Measurements from ENCODE around the gene NOD1.

DNA sequence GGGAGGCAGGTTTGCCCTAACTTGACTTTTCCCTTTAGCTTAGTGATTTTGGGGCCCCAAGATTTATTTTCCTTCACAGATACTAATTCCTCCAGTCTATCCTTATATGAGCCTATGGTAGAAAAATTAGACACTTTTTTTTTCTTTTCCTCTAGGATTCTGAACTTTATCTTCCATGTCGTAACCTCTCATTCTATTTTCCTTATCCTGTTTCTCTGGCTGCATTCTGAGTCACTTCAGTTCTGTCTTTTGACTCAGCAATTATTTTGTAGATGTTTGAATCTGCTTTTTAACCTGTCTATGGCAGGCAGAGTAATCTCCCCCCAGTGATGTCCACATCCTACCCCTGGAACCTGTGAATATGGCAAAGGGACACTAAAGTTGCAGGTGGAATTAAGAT, 7.1 kb upstream of the NOD1 start:
- TF ChIP-seq, protein P1, sequence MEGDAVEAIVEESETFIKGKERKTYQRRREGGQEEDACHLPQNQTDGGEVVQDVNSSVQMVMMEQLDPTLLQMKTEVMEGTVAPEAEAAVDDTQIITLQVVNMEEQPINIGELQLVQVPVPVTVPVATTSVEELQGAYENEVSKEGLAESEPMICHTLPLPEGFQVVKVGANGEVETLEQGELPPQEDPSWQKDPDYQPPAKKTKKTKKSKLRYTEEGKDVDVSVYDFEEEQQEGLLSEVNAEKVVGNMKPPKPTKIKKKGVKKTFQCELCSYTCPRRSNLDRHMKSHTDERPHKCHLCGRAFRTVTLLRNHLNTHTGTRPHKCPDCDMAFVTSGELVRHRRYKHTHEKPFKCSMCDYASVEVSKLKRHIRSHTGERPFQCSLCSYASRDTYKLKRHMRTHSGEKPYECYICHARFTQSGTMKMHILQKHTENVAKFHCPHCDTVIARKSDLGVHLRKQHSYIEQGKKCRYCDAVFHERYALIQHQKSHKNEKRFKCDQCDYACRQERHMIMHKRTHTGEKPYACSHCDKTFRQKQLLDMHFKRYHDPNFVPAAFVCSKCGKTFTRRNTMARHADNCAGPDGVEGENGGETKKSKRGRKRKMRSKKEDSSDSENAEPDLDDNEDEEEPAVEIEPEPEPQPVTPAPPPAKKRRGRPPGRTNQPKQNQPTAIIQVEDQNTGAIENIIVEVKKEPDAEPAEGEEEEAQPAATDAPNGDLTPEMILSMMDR (tag by site-specific recombination; IDR thresholded peaks at IDR 0.05): no peak
- no peak for TF ChIP-seq ZNF248 (tag by site-specific recombination; IDR thresholded peaks at IDR 0.05)
- no peak for TF ChIP-seq YY1 (tag by site-specific recombination; IDR thresholded peaks at IDR 0.05)
- no peak for TF ChIP-seq ZSCAN23 (tag by site-specific recombination; IDR thresholded peaks at IDR 0.05)
- no peak for TF ChIP-seq ZNF391 (tag by site-specific recombination; IDR thresholded peaks at IDR 0.05; ENCODE audit: borderline replicate concordance, low read depth)
- TF ChIP-seq, protein P2, sequence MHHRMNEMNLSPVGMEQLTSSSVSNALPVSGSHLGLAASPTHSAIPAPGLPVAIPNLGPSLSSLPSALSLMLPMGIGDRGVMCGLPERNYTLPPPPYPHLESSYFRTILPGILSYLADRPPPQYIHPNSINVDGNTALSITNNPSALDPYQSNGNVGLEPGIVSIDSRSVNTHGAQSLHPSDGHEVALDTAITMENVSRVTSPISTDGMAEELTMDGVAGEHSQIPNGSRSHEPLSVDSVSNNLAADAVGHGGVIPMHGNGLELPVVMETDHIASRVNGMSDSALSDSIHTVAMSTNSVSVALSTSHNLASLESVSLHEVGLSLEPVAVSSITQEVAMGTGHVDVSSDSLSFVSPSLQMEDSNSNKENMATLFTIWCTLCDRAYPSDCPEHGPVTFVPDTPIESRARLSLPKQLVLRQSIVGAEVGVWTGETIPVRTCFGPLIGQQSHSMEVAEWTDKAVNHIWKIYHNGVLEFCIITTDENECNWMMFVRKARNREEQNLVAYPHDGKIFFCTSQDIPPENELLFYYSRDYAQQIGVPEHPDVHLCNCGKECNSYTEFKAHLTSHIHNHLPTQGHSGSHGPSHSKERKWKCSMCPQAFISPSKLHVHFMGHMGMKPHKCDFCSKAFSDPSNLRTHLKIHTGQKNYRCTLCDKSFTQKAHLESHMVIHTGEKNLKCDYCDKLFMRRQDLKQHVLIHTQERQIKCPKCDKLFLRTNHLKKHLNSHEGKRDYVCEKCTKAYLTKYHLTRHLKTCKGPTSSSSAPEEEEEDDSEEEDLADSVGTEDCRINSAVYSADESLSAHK (tag by site-specific recombination; IDR thresholded peaks at IDR 0.05): no peak
- TF ChIP-seq ZNF138 (tag by site-specific recombination; IDR thresholded peaks at IDR 0.05; ENCODE audit: borderline replicate concordance): no peak
- TF ChIP-seq ZNF10 (tag by site-specific recombination; IDR thresholded peaks at IDR 0.05): no peak
- TF ChIP-seq, protein P3, sequence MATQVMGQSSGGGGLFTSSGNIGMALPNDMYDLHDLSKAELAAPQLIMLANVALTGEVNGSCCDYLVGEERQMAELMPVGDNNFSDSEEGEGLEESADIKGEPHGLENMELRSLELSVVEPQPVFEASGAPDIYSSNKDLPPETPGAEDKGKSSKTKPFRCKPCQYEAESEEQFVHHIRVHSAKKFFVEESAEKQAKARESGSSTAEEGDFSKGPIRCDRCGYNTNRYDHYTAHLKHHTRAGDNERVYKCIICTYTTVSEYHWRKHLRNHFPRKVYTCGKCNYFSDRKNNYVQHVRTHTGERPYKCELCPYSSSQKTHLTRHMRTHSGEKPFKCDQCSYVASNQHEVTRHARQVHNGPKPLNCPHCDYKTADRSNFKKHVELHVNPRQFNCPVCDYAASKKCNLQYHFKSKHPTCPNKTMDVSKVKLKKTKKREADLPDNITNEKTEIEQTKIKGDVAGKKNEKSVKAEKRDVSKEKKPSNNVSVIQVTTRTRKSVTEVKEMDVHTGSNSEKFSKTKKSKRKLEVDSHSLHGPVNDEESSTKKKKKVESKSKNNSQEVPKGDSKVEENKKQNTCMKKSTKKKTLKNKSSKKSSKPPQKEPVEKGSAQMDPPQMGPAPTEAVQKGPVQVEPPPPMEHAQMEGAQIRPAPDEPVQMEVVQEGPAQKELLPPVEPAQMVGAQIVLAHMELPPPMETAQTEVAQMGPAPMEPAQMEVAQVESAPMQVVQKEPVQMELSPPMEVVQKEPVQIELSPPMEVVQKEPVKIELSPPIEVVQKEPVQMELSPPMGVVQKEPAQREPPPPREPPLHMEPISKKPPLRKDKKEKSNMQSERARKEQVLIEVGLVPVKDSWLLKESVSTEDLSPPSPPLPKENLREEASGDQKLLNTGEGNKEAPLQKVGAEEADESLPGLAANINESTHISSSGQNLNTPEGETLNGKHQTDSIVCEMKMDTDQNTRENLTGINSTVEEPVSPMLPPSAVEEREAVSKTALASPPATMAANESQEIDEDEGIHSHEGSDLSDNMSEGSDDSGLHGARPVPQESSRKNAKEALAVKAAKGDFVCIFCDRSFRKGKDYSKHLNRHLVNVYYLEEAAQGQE (tag by site-specific recombination; IDR thresholded peaks at IDR 0.05): no peak
- TF ChIP-seq ZXDB (tag by site-specific recombination; IDR thresholded peaks at IDR 0.05): no peak
- TF ChIP-seq ZNF585B (tag by site-specific recombination; IDR thresholded peaks at IDR 0.05): no peak

All from HEK293 (cell line).